ENCODE measurements around the gene CLDN24. TPM values are rescaled to one million over a fixed set of nuclear protein-coding genes. Genes with fewer than 3 reads are reported as not detected.

Gene CLDN24
- polyA plus RNA-seq, 1 of the 3 experiments (the other 2 are of a cell fraction): not detected

Other genes with a start within 250 kb of the CLDN24 start
- gene WWC2, start 223.2 kb downstream of the CLDN24 start, polyA plus RNA-seq (2012; rRNA removed): 18.4 and 19.0 TPM in 2 replicates
- gene CLDN22, start 2.1 kb downstream of the CLDN24 start, polyA plus RNA-seq (2012; rRNA removed): 0.05 TPM in 1 of 2 replicates, not detected in the other
- gene CDKN2AIP, start 122.2 kb upstream of the CLDN24 start, polyA plus RNA-seq (2012; rRNA removed): 8.3 and 10.6 TPM in 2 replicates
- gene ING2, start 182.6 kb upstream of the CLDN24 start, polyA plus RNA-seq (2012; rRNA removed): 14.1 and 15.1 TPM in 2 replicates